Stimulated activated CD4-positive, alpha-beta T cell treated with anti-CD3 and anti-CD28 coated beads, Interleukin-1b, Interleukin-23, amount 100 ng/mL, for 24 hours (primary cell): ENCODE data around the gene MEX3C.

Experiments
- DNase-seq, 4 experiments: peaks; one replicate each; pipeline ENCODE4 v3.0.0-alpha.2; 2020; ENCODE audit warnings: low read depth in 4 of 4, low spot score in 1 of 4

MEX3C gene

DNA sequence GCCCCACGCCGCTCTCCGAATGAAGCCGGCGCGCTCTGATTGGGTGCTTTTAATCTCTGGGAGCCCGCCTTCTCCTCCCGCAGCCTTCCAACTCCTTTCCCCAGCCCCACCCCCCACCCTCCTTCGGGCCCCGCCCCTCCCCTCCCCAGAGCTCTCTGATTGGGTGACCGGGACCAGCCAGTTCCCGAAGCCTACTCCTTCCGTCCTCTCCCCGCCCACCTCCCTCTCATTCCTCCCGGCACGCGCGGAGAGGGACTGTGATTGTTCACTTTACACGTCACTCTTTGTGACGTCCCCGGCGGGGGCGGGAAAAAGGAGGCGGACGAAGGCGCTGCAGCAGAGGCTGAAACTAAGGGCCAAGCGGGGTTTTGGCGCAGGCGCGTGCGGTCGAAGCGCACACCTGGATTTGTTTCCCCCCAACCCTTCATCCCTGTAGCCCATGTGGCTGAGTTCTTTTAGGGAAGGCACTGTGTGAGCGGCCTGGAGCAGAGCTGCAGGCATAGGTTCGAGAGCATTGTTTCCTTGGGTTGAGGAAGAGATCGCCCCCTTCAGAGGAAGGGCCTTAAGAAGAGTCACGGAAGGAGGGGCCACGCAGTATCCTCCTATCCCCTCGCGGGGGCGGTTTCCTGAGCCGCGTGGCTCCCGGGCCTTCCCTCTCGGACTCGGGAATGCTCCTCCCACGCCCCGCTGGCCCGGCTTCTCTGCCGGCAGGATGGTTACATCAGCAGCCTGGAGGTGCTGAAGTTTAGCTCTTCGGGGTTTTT is at the start of gene MEX3C:
TSS of gene MEX3C (minus strand) at position 21 of the 764 bp plus-strand sequence. CDS start 361 bp downstream, outside the sequence.
- DNase-seq: peak; percentile 96 to 100 (median 98)

DNA sequence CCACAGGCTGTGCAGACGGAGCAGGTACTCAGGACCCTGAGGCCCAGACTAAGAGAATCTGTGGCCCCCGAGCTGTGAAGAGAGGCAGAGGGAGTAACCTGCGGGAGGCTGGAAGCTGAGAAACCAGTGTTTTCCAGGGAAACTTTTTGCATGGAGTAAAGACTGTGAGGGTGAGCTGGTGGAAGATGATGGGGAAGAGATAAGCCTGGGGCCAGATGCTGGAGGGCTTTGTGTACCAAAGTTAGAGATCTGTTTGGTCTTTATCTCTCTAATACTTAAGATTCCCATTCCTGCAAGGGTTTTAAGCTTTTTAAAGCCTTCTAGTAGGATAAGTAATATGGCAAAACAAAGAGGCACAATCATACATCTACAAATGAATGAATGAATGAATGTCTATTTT is 43.7 kb upstream of the MEX3C start:
- DNase-seq: no peak

DNA sequence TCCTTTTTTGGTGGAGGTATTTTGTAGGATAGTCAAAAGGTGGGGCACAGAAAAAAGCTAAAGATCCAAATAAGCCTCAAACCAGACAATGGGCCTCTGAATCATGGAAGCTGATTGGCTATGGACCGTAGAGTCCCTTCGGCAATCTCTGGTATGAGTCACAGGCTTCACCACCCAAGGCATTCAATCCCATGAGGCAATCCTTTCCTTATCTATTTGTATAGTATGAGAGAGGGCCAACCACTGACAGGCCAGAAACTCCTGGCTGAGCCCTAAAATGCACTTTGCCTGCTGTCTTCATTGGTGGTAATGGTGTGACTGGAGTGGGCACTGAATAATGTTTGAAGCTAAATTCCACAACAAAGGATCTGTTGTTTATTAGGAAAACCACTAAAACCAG is 38.7 kb upstream of the MEX3C start:
- no peak for DNase-seq

DNA sequence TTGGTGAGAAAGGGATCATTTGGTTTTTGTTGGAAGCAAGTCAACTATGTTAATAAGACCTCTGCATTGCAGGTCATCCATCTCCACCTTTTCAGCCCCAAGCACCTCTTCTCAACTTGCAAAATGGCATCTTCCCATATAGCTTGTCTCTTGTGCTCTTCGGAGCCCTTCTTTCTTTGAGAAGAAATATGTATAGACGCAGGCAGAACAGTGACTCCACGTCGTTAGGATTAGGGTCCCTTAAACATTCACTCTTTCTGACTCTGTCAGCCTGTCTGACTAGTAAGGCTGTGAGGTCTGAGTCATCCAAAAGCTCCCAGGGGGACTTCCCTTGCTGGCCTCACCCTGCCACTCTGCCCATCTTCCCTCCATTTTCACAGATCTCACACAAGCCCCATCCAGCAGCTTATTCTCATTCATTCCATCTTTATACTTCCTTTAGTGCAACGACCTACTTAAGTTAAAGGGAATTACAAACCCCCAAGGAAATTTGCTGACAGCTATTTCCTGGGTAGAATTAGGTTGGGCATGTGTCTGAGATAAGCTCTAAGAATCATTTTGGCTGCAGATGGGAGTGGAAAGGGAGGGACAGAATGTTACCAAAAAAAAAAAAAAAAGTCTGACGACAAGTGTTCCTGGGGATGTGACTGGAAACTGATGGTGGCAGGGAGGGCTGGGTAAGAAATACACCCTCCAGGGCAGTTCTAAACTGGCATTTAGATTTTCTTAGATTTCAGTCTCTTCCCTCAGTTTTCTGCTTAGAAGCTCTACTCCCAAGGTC is 37.7 kb upstream of the MEX3C start:
- peak in 2 of 4 experiments; percentile 15 to 25 for DNase-seq

DNA sequence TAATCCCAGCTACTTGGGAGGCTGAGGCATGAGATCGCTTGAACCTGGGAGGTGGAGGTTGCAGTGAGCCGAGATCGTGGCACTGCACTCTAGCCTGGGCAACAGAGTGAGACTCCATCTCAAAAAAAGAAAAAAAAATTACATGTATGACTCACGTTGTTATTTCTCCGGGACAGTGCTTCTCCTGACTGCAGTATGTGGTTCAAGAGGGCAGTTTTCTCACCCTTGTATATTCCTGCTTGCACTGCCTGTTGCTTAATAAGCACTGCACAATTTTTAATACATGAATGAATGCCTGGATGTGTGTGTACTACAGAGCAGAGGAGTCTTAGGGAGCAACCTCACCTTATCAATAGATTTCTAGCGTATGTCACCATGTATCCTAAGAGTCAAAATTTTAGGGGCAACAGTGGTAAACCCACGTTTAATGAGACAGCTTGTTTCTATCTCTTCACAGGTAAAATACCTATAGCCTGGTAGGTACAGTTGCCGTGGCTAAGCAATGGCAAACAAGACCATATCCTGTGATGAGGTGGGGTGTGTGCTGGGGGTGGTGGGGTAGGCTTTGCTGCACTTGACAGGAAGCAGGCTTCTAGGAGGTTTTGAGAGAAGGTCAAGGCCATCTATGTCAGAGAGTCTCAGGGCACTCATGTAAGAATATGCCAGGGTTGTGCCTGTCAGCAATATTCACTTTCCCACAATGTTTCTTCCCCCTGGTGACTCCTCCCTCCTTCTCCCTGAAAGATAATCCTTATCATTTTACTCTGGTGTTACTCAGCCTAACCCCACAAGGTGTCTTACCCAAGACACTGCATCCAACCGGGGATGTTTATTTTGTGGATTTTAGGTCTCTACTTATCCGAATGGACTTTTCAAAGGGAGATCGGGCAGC is 36.9 kb upstream of the MEX3C start:
- no peak for DNase-seq

DNA sequence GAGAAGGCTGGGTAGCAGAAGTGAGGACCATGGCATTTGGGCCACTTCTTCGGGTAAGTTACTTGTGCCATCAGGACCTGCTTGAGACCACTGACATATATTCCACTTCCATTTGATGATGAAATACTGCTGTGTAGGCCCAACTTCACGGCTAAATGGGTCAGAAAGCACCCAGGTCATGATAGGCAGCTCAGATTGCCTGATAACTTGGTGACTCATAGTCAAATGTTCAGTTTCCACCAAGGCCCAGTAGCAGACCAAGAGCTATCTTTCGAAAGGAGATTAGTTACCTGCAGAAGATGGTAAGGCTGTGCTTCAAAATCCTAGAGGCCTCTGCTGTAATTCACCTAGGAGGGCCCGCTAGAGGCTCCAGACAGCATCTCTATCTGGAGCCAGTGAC is 31.8 kb upstream of the MEX3C start:
- DNase-seq: no peak

DNA sequence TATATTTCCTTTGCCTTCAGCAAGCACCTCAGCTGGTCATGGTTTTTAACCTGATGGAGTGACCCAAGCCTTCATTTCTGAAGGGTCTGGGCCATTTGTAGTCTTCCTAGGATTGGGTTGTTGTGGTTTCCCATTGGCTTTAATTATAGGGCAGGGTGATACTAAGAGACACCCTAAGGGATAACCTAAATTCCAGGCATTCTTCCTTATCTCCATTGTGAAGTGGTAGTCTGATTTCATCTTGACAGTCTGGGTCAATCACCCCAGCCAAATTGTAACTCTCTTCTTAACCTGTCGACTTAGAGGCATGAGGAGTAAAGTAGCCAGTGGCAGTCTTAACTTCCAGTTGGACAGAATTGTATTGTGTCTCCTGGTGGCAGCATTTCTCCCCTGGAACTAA is 30.2 kb upstream of the MEX3C start:
- DNase-seq: no peak

DNA sequence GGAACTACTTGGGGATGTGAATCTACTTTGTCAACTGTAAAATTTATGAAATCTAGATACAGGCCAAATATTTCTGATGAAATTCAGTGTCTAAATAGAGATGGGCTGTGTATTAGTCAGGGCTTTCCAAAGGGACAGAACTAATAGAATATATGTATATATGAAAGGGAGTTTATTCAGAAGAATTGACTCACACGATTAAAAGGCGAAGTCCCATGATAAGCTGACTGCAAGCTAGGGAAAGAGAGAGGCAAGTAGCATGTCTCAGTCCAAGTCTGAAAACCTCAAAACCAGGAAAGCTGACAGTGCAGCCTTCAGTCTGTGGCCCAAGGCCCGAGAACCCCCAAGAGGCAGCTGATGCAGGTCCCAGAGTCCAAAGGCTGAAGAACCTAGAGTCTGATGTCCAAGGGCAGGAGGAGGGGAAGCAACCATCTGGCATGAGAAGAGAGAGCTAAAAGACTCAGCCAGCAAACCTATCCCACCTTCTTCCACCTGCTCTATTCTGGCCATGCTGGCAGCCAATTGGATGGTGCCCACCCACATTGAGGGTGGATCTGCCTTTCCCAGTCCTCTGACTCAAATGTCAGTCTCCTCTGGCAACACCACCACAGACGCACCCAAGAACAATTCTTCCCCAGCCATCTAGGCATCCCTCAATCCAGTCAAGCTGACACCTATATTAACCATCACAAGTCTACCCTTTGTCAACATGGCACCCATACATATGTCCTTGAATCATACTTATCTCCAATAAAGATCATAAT is 29.3 kb upstream of the MEX3C start:
- DNase-seq: no peak

DNA sequence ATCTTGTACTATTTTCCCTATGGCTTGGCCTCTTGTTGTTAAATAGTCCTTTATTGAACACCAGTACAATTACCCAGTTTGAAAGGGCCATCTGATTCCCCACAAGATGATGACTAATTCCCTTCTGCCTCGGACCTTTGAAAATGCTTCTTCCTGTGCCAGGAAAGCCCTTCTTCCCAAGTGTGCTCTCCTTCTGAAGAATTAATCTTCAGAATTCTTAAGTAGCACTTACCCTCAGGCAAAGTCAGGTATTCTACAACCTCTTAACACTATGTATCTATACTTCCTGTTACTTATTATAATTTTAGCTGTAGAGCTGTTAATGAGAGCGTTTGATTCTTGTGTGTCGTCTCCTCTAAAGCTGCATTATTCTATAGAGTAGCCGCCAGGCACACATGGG is 28.6 kb upstream of the MEX3C start:
- no peak for DNase-seq

DNA sequence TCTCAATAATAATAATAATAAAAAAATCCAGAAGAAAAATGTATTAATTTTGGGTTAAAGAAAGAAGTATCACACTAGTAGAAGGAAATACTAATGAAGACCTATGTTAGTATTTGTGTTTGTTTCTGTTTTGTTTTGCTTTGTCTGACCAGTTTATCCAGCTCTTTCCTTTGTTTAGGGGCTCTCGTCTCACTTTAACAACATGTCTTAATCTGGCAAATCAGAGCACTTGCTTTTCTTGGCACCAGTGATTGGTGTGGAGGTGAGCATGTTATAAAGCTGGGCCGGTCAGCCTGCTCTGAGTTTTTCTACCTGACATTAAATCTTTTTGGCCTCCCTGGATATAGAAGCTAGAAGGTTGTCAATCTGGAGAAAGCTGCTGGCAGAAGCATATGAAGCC is 15.1 kb upstream of the MEX3C start:
- DNase-seq: no peak

DNA sequence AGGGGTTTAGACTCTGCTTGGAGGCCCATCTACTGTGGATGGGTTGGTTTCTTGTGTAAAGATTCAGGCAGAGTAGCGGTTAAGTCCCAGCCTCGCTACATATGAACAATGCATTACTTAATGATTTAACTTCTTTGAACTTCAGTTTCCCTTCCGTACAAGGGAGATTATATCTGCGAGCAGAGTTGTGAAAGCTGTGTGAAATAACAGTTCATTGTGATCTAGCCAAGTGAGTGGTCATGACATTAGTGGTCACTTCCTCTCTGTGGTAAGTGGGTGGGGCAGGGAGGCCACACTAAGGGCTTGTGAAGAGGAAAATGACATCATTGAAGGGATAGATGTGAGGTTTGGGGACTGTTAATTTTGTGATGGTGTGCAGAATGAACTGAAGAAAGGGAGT is 14.1 kb upstream of the MEX3C start:
- DNase-seq: no peak

DNA sequence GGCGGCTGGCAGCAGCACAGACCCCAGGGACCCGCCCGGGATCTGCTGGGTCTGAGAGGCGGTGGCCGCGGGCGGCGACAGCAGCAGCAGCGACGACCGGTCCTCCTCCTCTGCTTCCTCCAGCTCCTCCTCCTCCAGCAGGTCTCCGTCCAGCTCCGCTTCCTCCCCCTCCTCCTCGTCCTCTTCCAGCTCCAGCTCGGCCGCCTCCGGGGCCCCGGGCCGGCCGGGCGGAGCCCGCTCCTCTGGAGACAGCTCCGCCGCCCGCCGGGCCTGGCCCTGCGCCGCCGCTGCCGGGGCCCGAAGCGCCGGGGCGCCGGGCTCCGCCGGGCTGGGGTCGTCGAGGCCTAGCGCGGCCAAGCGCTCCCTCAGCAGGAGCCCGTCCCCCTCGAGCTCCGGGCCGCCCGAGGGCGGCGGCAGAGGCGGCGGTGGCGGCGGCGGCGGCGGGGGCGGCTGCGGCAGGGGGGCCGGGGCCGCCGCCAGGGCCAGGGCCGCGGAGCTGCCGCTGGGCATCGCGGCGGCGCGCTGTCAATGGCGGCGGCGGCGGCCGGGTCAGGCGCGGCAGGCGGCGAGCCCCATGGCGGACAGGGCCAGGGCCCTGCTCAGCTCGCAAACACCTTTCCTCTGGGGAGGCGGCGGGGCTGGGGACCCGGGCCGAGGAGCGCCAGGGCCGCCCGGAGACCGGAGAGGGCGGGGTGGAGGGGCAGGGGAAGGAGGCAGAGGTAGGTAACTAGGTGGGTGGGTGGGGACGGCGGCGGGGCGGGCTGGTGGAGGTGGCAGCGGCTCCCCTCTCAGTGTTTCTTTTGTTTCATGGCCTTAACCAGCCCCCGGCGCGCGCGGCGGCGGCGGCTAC is 445 bp downstream of the MEX3C start:
- DNase-seq: peak in 2 of 4 experiments; percentile 13

DNA sequence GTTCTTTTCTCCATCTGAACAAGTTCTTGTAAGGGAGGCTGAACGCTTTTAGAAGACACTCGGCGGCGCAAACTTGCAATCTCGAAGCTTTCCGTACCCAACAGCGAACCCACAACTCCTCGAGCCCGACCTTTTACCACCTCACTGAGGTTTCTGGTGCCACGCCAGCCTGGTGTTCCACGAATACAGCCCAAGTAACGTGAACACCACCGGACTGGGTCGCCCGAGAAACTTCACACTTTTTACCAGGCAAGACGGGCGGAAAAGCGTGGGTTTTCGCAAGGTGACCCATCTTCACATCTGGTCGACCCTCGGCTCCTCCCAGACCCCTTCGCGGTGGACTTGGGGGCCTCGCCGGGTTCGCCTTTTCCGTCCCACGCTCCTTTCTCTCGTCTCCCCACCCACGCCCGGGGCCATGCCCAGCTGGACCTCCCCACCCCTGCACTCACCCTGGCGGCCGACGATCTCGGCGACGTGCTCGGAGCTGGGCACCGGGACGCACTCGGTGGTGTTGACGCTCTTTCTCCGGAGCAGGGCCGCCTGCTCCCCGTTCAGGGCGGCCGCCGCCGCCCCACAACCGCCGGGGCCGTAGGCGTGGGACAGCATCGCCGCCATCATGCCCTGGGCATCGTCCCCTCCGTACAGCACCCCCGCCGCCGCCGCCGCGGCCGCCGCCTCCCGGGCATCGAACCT is 1.2 kb downstream of the MEX3C start:
- peak in 3 of 4 experiments; percentile 18 to 26 (median 21) for DNase-seq

DNA sequence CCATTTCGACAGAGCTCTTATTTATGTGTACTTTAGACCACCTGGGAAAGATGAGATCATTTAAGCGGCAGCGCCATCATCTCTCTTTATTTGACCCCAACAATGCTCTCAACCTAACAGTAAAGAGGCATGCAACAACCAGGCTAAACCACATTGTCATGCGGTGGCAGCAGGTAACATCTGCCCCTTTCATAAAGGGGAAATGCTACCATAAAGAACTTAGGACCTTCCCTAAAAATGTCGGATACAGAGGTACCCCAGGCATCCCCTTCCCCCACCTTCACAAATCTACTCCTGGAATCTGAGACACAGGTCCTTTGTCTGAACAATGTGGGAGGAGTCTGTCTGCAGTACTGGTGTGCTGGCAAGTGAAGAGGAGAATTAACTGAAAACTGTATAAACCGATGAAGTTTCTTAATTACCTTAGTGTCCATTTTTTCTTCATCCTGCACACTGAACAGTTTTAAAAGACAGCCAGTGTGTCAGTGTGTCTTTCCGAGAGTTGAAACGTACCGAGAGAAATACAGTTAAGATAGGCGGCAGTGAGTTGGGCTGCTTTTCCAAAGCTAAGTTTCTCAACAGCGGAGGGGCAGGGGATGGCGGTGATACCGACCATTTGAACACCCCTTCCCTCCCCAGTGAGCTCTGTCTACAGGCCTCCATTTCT is 1.9 kb downstream of the MEX3C start:
- DNase-seq: peak in 1 of 4 experiments; percentile 19

DNA sequence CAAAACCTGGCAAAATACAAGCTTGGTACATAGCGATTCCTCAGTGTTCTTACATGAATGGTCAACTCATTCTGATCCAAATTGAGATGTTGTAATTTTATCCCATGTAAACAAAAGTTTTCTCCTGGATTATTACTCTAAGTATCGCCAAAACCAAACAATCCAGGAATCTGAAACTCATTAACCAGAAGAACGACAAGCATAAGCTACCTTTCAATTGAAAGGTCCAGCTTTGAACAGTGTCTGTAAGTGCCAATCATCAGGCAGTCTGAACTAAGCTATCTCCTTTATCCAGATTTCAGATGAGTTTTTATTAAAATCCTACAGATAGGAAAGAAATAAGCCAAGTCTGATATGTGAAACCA is 2.4 kb downstream of the MEX3C start:
- DNase-seq: no peak

DNA sequence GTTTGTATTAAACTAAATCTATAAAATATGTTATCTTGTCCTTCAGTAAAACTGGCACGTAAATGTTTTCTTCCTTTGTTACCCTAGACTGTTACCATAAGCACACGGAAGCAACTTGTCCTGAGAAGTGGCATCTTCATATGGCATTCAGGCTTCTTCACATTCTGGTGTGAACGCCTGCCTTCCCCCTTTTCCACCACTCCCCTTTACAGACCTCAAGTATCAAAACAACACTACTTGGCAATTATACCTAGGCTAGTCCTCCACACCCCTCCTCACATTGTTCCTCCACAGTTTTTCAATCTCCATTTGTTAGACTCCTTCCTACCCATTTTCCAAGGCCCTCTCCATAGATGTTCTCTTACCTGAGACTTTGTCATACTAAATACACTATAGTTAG is 2.9 kb downstream of the MEX3C start:
- no peak for DNase-seq

DNA sequence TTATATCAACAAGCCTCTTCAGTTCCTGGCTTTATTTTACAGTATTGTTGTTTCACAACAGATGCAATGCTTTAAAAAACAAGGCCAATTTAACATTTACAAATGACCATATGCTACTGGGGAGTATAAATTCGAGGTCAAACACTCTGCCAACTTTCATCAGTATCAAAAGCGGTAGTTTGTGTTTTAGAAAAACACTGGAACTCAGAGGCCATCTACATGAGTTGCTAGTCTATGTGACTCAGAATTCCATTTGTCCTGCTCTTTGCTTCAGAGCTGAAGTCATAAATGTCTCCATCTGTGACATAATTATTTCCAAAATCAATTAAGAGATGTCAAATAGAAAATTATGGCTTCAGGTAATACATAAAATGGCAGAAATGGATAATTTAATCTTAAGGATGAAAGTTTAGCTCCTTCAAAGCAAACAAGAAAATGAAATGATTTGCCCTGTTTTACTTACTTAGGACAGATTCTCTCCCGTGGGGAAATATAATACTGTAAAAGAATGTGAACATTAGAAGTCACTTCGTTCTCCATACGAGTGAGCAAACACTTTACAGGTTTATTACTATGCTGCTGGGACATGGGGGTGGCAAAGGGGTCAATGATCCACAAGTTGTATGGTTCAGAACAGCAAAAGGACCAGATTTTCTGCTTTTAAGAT is 3.7 kb downstream of the MEX3C start:
- no peak for DNase-seq

DNA sequence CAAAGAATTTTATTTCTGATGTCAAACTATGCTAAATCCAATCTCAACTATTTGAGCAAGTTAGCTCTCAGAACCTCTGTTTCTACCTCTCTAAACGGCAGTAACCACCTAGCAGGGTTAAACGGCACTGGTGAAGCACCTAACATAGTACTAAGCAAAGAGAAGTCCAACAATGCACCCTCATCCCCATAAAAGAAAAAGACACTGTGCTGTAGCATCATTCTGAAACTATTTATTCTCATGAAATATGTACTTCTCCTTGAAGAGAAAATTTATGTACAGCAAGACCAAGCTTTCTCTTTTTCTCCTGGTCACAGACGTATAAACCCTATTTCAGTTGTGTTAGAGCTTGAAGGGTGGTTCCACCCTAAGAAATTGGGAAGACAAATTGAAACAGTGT is 4.8 kb downstream of the MEX3C start:
- no peak for DNase-seq
